ENCODE measurements around the gene GIGYF1.
A peak's percentile ranks its signal among the peaks of the same experiment; 100 is the strongest.
"Not testable (repeated sequence)": the region's sequence is repeated elsewhere in the genome, so short reads cannot be mapped to it uniquely, and the experiment has no call there.

Gene GIGYF1
- total RNA-seq = 248 to 288 reads per million in 2 donors

- DNase-seq = peak; percentile 68
These were observed at the start of gene GIGYF1 for GRCh38 chr7:100694098-100694745. Gene GIGYF1 (minus strand): TSS chr7:100694250. CDS start chr7:100688238, 6,012 bp downstream.

GRCh38 chr7:100739934-100740333, 45.9 kb upstream of the GIGYF1 start:
- DNase-seq = no peak

- DNase-seq = no peak
These were observed 42.6 kb upstream of the GIGYF1 start for GRCh38 chr7:100736671-100737070.

- no peak for DNase-seq
These were observed 41.7 kb upstream of the GIGYF1 start for GRCh38 chr7:100735730-100736129.

GRCh38 chr7:100731937-100732636, 38.0 kb upstream of the GIGYF1 start:
- no peak for DNase-seq

- no peak for DNase-seq
These were observed 36.2 kb upstream of the GIGYF1 start for GRCh38 chr7:100730136-100730800.

GRCh38 chr7:100728196-100728595, 34.1 kb upstream of the GIGYF1 start:
- DNase-seq = no peak

- DNase-seq = no peak
These were observed 33.1 kb upstream of the GIGYF1 start for GRCh38 chr7:100726996-100727761.

GRCh38 chr7:100724364-100724763, 30.3 kb upstream of the GIGYF1 start:
- DNase-seq = not testable (repeated sequence)

GRCh38 chr7:100723732-100724275, 29.8 kb upstream of the GIGYF1 start:
- DNase-seq = no peak

- no peak for DNase-seq
These were observed 28.6 kb upstream of the GIGYF1 start for GRCh38 chr7:100722480-100723212.

GRCh38 chr7:100721505-100721812, 27.4 kb upstream of the GIGYF1 start:
- no peak for DNase-seq

GRCh38 chr7:100720671-100721504, 26.8 kb upstream of the GIGYF1 start:
- no peak for DNase-seq

GRCh38 chr7:100720279-100720670, 26.2 kb upstream of the GIGYF1 start, which contains the start of gene EPO:
Gene EPO (plus strand): TSS chr7:100720468. CDS start chr7:100720981, 513 bp downstream.
- DNase-seq = no peak

GRCh38 chr7:100719523-100720278, 25.7 kb upstream of the GIGYF1 start:
- no peak for DNase-seq

- DNase-seq = not testable (repeated sequence)
These were observed 23.0 kb upstream of the GIGYF1 start for GRCh38 chr7:100717073-100717472.

GRCh38 chr7:100714725-100715124, 20.7 kb upstream of the GIGYF1 start:
- DNase-seq = no peak

- no peak for DNase-seq
These were observed 17.3 kb upstream of the GIGYF1 start for GRCh38 chr7:100711369-100711768.

GRCh38 chr7:100710452-100710851, 16.4 kb upstream of the GIGYF1 start:
- DNase-seq = no peak

- no peak for DNase-seq
These were observed 14.3 kb upstream of the GIGYF1 start for GRCh38 chr7:100708395-100708794.
